Spinal cord (tissue), 10 donors: Measurements from ENCODE around the gene VWA3A. TPM values are rescaled to one million over a fixed set of nuclear protein-coding genes. Genes with fewer than 3 reads are reported as not detected.
"Not testable (repeated sequence)": the region's sequence is repeated elsewhere in the genome, so short reads cannot be mapped to it uniquely, and the experiment has no call there.

Source experiments
- DNase-seq, 6 donors: peaks; one replicate each; pipeline versions ENCODE4 v3.0.0 to v3.0.0-alpha.2; 2013 to 2015; ENCODE audit warnings: low spot score in 6 of 6, low read depth in 4 of 6
- H3K27ac ChIP-seq: one replicate; pipeline ENCODE4 v1.5.1; 2013; ENCODE audit warnings: low read depth, low read length, control low read depth
- H3K27me3 ChIP-seq: one replicate; pipeline ENCODE4 v1.6.1; 2013; ENCODE audit warnings: low read length; ENCODE audit not compliant: control insufficient read depth, insufficient read depth
- H3K36me3 ChIP-seq: one replicate; pipeline ENCODE4 v1.6.1; 2013; ENCODE audit warnings: low read length; ENCODE audit not compliant: control insufficient read depth, insufficient read depth
- H3K4me1 ChIP-seq: one replicate; pipeline ENCODE4 v1.6.1; 2013; ENCODE audit warnings: low read length; ENCODE audit not compliant: control insufficient read depth, insufficient read depth
- H3K4me3 ChIP-seq: one replicate; pipeline ENCODE4 v1.5.1; 2013; ENCODE audit warnings: low read depth, low read length, control low read depth
- H3K9me3 ChIP-seq: one replicate; pipeline ENCODE4 v1.6.1; 2013; ENCODE audit warnings: low read length; ENCODE audit not compliant: control insufficient read depth, insufficient read depth
- WGBS: methylation state at CpG from one replicate; pipeline ENCODE4 v1.1.5; 2013; ENCODE audit warnings: missing lambda C conversion rate; ENCODE audit not compliant: insufficient coverage; 5-methylcytosine and 5-hydroxymethylcytosine counted together
- polyA plus RNA-seq, 2 donors: library from polyadenylated mRNA; unstranded; fragments of 120-200 nt; gene quantifications; one replicate each; pipeline ENCODE4 v1.2.1, GENCODE V29; 2013; ENCODE audit not compliant: insufficient read length in 2 of 2
- total RNA-seq, 2 donors: library from RNA; depleted of rRNA in 1 of 2; stranded (reverse); fragments of 120-200 nt in 1 of 2; fragments of >200 nt in 1 of 2; gene quantifications; one replicate each; pipeline versions ENCODE4 v1.2.3 to v1.2.4, GENCODE V29; 2013 to 2014
- donor health status: healthy.

VWA3A gene
- total and polyA plus RNA-seq, 4 donors: 4.6 to 22.5 (median 20.2) TPM

GRCh38 chr16:22151246-22151998, 59.1 kb downstream of the VWA3A start:
- Histone ChIP-seq H3K4me3 (no peak overlapping the region), H3K36me3 (peaks cover 3% of the 10 kb centered on the region), H3K4me1 (no peaks in the 10 kb centered on the region), H3K27me3 (no peaks in the 10 kb centered on the region), H3K27ac (no peak overlapping the region), H3K9me3 (no peaks in the 10 kb centered on the region)
- no peak for DNase-seq
- 80% methylated on average over 1 of the region's 7 CpGs for WGBS

DNA sequence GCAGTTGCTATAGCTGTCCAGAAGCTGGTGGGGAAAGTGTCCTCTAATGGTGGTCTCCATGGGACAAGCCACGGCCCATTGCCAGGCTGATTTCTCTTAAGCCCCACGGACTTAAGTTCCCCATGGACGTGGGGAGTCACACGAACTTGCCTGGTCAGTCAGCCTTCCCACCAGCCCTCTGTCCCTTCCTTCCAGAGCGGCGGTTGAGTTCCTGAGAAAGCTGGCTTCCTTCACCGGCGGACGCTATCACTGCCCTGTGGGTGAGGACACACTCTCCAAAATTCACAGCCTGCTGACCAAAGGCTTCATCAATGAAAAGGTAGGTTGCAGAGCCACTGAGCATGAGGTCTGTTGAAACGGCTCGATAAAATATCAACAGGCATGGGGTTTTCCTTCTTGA, 60.0 kb downstream of the VWA3A start:
- Histone ChIP-seq H3K9me3 (no peaks in the 10 kb centered on the region), H3K4me3 (no peak overlapping the region), H3K36me3 (peaks cover 3% of the 10 kb centered on the region), H3K27me3 (no peaks in the 10 kb centered on the region), H3K27ac (no peak overlapping the region), H3K4me1 (no peaks in the 10 kb centered on the region)
- DNase-seq: no peak
- WGBS: 83% methylated on average over 11 of the region's 11 CpGs

GRCh38 chr16:22153078-22153477, 60.7 kb downstream of the VWA3A start:
- not testable (repeated sequence) for DNase-seq, H3K27ac ChIP-seq, H3K27me3 ChIP-seq, H3K4me3 ChIP-seq, H3K36me3 ChIP-seq, H3K9me3 ChIP-seq, H3K4me1 ChIP-seq
- WGBS: 86% methylated on average over 4 of the region's 7 CpGs

GRCh38 chr16:22161401-22161800, 69.1 kb downstream of the VWA3A start:
- Histone ChIP-seq H3K4me3 (no peak overlapping the region), H3K27ac (no peak overlapping the region), H3K36me3 (no peaks in the 10 kb centered on the region), H3K9me3 (no peaks in the 10 kb centered on the region), H3K4me1 (peaks cover 7% of the 10 kb centered on the region), H3K27me3 (peaks cover 19% of the 10 kb centered on the region)
- no peak for DNase-seq

GRCh38 chr16:22161999-22162655, 69.8 kb downstream of the VWA3A start, which contains the start of gene SDR42E2:
Gene SDR42E2 (plus strand): TSS chr16:22162506. CDS start chr16:22165583, 3,077 bp downstream.
- no peak within 1 kb of the TSS for H3K4me3 ChIP-seq
- DNase-seq: peak in 1 of 6 donors; percentile 24
- H3K4me1 ChIP-seq: peaks cover 7% of the 10 kb centered on the region
- 4% methylated on average over 37 of the region's 40 CpGs for WGBS
- H3K9me3 ChIP-seq: no peaks in the 10 kb centered on the region
- no peak within 1 kb of the TSS for H3K27ac ChIP-seq
- H3K27me3 ChIP-seq: peaks cover 19% of the 10 kb centered on the region
- H3K36me3 ChIP-seq: no peaks in the 10 kb centered on the region

GRCh38 chr16:22162656-22163009, 70.3 kb downstream of the VWA3A start:
- H3K27ac ChIP-seq: no peak overlapping the region
- H3K4me1 ChIP-seq: peaks cover 7% of the 10 kb centered on the region
- H3K27me3 ChIP-seq: peaks cover 19% of the 10 kb centered on the region
- 35% methylated on average over 13 of the region's 14 CpGs for WGBS
- DNase-seq: no peak
- no peaks in the 10 kb centered on the region for H3K36me3 ChIP-seq
- no peaks in the 10 kb centered on the region for H3K9me3 ChIP-seq
- H3K4me3 ChIP-seq: no peak overlapping the region

GRCh38 chr16:22163806-22164205, 71.5 kb downstream of the VWA3A start:
- Histone ChIP-seq H3K9me3 (no peaks in the 10 kb centered on the region), H3K36me3 (no peaks in the 10 kb centered on the region), H3K4me1 (peaks cover 7% of the 10 kb centered on the region), H3K27ac (no peak overlapping the region), H3K4me3 (no peak overlapping the region), H3K27me3 (peaks cover 19% of the 10 kb centered on the region)
- 87% methylated on average over 3 of the region's 6 CpGs for WGBS
- no peak for DNase-seq

DNA sequence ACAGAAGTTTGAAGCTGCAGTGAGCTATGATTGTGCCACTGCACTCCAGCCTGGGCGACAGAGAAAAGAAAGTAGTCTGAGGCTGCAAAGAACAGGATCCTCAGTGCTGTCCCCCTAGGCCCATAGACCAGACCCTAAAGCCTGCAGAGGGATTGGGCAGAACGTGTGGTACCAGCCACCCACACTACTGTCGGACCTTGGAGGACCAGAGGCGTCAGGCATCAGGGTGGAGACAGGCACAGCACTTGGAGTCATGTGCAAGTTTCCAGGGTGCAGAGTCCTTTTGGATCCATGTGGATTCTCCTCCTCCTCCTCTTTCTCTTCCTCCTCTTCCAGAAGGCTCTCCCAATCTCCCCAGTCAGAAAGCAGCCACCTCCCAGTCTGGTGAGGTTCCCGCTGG, 72.1 kb downstream of the VWA3A start:
- DNase-seq: no peak
- Histone ChIP-seq H3K4me1 (peaks cover 7% of the 10 kb centered on the region), H3K4me3 (no peak overlapping the region), H3K27me3 (peaks cover 19% of the 10 kb centered on the region), H3K9me3 (no peaks in the 10 kb centered on the region), H3K36me3 (no peaks in the 10 kb centered on the region), H3K27ac (no peak overlapping the region)
- 89% methylated on average over 4 of the region's 5 CpGs for WGBS

DNA sequence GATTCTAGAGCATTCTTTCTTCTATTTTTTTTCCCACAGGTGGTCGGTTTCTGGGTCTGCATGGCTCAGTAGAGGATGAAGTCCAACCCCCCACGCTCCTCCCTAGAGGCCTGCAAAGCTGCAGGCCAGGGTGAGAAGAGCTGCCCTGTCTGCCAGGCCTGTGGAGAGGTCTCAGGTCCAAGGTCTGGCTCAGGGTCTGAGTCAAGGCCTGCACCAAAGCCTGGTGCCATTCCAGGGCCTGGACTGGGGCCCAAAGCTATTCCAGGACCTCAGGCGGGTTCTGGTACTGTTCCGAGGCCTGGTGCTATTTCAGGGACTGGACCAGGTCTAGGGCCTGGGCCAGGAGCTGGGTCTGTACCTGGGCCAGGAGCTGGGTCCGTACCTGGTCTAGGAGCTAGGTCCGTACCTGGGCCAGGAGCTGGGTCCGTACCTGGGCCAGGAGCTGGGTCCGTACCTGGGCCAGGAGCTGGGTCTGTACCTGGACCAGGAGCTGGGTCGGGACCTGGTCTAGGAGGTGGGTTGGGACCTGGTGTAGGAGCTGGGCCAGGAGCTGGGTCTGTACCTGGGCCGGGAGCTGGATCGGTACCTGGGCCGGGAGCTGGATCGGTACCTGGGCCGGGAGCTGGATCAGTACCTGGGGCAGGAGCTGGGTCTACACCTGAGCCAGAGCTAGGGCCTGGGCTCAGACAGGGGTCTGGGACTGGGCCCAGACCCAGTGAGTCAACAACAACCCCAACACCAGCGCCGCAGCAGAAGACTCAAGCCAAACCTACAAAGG, 73.4 kb downstream of the VWA3A start:
- Histone ChIP-seq H3K27me3 (peaks cover 19% of the 10 kb centered on the region), H3K4me3 (no peak overlapping the region), H3K9me3 (no peaks in the 10 kb centered on the region), H3K36me3 (no peaks in the 10 kb centered on the region), H3K4me1 (peaks cover 7% of the 10 kb centered on the region), H3K27ac (no peak overlapping the region)
- no peak for DNase-seq
- 89% methylated on average over 14 of the region's 16 CpGs for WGBS
